Astrocyte (in vitro differentiated cells and primary cell): ENCODE data around the gene MYO1G.

Source experiments
- CTCF ChIP-seq: IDR thresholded peaks from 2 replicates; pipeline ENCODE4 v1.5.1; 2011; ENCODE audit warnings: low read depth, mild to moderate bottlenecking, inconsistent platforms, low read length, moderate library complexity; ENCODE audit not compliant: insufficient read depth
- EZH2 ChIP-seq: IDR thresholded peaks from 2 replicates; pipeline ENCODE4 v1.6.1; 2012; ENCODE audit warnings: mild to moderate bottlenecking, low read length, inconsistent platforms; ENCODE audit not compliant: insufficient read depth

- TF ChIP-seq CTCF, result no peak
- TF ChIP-seq EZH2, result no peak
These were observed 38.4 kb upstream of the MYO1G start for GRCh38 chr7:45017253-45017652.
